Dermis microvascular lymphatic vessel endothelial cell (primary cell): ENCODE results near the gene IMMP1L. TPM values are rescaled to one million over a fixed set of nuclear protein-coding genes. Genes with fewer than 3 reads are reported as not detected.

Source experiments
- DNase-seq, 2 donors: peaks; one replicate each; pipeline versions ENCODE4 v3.0.0 to v3.0.0-alpha.2; 2010; ENCODE audit warnings: low read depth in 2 of 2
- total RNA-seq: library from RNA; depleted of rRNA; stranded (reverse); fragments of >200 nt; gene quantifications from 2 replicates; pipeline ENCODE4 v1.2.1, GENCODE V29; 2014

The IMMP1L gene
- total RNA-seq, 1 donor from 2014 or later, result 9.4 TPM

DNA sequence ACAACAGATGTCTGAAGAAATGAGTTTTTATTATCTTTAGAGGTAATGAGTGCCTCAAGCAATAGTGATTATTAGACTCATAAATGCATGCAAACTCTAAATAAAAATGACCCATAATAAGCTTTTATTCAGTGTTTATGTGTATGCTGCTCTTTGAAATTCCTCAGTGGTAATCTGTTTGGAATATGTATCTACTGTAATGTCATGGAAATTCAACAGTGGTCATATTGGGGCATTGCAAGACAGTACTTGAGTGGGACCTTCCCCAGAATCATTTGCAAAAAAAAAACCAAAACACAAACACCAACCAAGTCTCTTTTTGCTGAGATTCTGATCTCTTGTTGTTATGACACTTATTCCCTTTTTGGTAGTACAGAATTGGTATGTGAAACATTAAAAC, 104.8 kb downstream of the IMMP1L start:
- DNase-seq, result no peak

DNA sequence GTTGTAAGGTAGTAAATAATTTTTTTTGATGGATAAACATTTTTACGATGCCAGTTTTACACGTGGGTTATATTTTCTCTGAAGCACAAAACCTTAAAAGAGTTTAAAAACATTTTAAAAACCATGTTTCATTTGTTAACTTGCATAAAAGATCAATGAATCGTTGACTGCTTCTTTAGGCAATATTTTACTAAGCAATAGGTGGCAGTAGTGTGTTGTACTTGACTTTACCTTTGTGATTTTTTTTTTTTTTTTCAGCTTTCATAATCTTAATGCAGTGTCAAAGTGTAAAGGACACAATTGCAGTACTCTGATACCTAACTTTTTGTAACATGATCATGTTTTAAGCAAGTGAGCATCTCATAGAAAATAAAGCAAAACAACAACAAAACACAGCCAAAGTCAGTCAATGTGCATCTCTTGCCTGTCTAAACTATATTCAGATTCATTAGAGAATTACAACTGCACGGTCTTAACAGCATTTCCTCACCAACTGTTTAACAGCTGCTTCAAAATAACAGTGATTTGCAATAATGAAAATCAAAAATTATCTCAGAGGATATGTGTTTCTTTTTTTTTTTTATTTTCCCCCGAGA, 112.1 kb downstream of the IMMP1L start:
- DNase-seq, result peak; percentile 16 to 24

DNA sequence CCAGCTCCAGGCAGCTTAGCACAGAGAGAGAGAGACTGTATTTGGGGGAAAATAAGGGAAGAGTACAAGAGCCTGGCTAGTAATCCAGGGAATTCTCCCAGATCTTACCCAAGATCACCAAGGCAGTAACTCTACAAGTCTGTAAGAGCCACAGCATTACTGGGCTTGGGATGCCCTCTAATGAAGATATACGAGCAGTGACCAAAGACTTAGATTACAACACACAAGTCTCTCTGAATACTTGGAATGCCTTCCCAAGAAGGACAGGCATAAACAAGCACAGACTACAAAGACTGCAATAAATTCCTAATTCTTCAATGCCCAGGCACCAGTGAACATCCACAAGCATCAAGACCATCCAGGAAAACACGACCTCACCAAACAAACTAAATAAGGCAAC, 122.0 kb downstream of the IMMP1L start:
- no peak for DNase-seq

DNA sequence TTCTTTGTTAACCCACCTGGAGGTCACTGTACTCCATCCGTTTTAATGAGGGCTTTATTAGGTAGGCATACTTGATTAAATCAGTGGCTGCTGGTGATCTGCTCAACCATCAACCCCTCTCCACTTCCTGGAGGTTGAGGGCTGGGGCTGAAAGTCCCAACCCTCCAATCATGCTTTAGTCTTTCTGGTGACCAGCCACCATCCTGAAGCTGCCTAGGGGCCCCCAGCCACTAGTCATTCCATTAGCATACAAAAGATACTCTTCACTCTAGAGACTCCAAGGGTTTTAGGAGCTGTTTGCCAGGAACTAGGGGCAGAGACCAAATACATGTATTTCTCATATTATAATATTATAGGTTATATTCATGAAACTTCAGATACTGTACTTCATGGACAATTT, 126.3 kb downstream of the IMMP1L start:
- no peak for DNase-seq

Other genes starting within 250 kb of the IMMP1L start
- under 0.01 TPM in 2 replicates for gene DCDC1, start 139.9 kb downstream of the IMMP1L start, total RNA-seq
- gene DNAJC24, start 139.8 kb downstream of the IMMP1L start, total RNA-seq, result 8.6 and 9.6 TPM in 2 replicates
- gene ELP4, start 145 bp upstream of the IMMP1L start, total RNA-seq, result 12.0 and 12.7 TPM in 2 replicates